Activated CD8-positive, alpha-beta memory T cell treated with anti-CD3 and anti-CD28 coated beads for 48 hours (primary cell): ENCODE measurements around the gene LHFPL2.

Source experiments
- DNase-seq, 3 experiments: peaks; one replicate each; pipeline ENCODE4 v3.0.0-alpha.2; 2020; ENCODE audit warnings: low read depth in 2 of 3, low spot score in 2 of 3

The LHFPL2 gene

GRCh38 chr5:78526049-78526525 is 122.5 kb downstream of the LHFPL2 start:
- DNase-seq, result no peak

GRCh38 chr5:78523314-78524193 is 125.0 kb downstream of the LHFPL2 start:
- no peak for DNase-seq

DNA sequence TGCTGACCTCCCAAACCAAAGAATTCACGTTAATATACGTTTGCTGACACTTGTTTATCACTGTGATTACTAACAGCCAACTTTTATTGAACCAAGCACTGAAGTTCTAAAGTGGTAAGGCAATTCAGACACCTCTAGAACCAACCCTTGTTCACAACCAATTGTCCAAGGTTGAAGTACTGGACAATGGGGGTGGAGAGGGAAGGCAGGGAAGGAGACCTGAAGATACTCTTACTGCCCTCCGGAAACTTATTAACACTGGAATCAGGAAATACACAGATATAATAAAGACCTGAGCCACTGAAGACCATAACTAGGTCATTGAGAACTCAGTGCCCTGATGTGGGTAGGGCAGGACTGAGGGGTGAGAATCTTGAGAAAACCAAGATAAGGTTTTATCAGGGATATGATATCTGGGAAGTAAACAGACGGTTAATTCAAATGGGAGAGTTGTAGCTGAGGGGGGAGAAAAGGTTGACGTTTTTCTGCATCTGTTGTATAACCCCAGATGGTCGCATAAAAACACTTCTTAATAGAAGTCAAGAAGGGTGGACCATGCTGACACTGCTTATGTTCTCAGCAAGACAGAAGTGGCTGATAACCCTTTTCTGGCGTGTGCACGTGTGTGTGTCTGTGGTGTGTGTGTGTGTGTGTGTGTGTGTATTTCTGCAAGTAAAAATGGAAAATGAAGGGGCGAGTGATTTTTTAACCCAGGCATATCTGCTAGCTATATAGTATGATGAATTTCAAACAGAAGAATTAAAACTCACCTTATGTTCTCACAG is 125.9 kb downstream of the LHFPL2 start:
- no peak for DNase-seq

DNA sequence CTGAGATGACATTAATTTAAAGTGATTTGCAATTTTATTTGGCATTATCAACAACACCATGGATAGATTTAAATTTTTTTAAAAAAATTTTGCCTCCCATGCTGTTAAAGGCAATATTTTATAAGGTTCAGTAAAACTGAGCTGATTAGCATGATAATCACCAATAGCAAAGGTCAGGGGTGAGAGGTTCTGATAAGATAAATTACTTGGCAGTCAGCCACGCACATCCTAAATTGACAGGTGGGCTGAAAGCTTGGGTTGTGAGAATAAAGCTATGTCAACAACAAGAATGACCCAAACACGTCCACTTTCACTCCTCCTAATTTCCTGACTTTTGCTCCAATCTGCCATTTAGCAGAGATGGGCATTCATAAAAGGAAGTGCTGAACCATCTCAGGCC is 127.1 kb downstream of the LHFPL2 start:
- DNase-seq, result no peak

- no peak for DNase-seq
Observed at GRCh38 chr5:78519198-78519941, 129.2 kb downstream of the LHFPL2 start.

GRCh38 chr5:78518365-78519197 is 130.0 kb downstream of the LHFPL2 start:
- DNase-seq, result no peak

DNA sequence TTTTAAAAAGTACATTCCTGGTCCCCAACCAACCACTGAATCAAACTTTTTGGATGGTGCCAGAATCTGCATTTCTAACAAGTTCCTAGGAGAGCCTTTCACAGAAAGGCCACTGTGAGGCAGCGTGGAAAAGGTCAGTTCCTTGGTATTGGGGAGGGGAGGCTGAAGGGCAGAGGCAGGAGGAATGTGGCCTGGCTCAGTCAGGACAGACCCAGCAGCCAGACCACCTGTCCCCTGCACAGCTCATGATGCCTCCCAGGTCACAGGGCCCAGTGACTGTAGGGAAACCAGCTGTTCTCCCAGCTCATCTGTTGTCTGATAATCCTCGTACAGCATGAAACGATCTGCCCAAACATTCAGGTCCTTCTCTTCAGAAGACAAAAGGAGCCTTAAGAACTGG is 132.9 kb downstream of the LHFPL2 start:
- DNase-seq, result no peak

DNA sequence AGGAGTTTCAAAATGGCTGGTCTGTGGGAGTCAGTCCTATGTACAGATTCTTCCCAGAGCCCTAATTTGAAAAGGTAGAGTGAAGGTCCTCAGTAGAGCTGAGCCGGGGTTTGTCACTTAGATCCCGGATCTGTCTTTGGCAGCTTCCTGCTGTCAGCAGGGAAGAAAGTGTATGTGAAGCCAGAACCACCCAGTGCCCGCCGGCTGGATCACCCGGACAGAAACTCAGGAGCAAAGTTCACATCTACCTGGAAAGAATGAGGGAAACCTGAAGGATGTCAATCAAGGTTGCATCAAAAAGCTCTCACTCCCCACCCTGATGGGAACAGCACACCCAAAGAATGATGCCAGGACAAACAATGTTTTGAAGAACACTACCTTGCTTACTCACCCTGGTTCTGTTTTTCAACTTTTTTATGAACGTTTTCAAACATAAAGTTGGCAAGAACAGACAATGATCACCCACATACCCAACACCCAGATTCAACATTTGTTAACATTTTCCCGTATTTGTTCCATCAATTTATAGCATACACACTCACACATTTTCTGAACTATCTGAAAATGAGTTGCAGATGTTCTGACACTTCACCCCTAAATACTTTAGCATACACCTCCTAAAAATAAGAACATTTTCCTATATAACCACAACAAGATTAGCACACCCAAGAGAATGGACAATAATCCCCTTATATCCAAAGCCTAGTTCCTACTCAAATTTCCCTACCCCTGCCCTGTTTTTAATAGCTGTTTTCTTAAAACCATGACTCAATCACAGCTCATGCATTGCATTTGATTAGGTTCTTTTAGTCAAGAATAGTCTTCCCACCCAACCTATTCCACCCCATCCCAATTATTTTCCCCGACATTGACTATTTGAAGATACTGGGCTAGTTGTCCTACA is 133.9 kb downstream of the LHFPL2 start:
- DNase-seq, result no peak

DNA sequence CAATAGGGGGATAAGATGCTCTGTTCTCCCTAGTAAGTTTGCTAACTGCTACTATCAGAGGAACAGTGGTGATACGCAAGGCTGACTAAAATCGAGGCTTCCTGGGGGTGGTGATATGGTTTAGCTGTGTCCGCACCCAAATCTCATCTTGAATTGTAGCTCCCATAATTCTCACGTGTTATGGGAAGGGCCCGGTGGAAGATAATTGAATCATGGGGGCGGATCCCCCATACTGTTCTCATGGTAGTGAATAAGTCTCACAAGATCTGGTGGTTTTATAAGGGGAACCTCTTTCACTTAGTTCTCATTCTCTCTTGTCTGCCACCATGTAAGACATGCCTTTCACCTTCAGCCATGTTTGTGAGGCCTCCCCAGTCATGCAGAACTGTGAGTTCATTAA is 135.1 kb downstream of the LHFPL2 start:
- no peak for DNase-seq

- DNase-seq, result no peak
Observed at GRCh38 chr5:78512435-78512834, 136.1 kb downstream of the LHFPL2 start.

DNA sequence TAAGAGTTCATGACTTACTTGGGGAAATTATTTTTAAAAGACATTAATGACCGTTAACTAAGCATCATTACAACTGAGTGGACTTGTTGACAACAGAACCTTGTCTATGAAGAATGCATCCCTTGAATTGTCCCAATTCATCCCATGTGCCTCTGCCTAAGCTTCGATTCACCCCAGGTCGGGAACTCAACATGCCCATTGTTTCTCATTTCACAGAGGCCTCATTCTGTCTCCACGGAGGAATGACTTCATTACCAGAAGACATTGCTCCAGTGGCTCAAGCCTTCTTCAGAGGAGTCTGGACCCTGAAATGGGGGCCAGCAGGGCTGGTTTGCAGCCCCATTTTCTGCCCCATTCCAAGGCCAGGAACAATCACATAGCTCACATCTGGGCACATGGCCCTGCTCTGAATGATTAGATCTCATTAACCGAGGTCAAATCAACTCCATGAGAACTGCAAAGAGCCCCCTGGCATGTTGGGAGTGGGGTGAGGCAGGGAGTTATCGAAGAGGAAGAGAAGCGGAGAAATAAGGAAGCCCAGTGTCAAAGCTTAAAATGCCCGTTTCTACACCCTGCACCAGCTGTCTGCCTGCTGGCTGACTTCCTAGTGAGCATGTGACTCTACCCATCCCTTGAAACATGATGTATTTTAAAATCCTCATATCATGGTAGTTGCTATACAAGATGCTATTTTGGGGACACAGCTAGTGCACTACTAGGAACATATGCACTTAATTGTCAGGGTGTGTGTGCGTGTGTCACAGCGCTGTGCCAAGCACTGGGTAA is 137.3 kb downstream of the LHFPL2 start:
- no peak for DNase-seq

GRCh38 chr5:78509884-78510769 is 138.4 kb downstream of the LHFPL2 start:
- DNase-seq, result peak in 2 of 3 experiments; percentile 3 to 10

DNA sequence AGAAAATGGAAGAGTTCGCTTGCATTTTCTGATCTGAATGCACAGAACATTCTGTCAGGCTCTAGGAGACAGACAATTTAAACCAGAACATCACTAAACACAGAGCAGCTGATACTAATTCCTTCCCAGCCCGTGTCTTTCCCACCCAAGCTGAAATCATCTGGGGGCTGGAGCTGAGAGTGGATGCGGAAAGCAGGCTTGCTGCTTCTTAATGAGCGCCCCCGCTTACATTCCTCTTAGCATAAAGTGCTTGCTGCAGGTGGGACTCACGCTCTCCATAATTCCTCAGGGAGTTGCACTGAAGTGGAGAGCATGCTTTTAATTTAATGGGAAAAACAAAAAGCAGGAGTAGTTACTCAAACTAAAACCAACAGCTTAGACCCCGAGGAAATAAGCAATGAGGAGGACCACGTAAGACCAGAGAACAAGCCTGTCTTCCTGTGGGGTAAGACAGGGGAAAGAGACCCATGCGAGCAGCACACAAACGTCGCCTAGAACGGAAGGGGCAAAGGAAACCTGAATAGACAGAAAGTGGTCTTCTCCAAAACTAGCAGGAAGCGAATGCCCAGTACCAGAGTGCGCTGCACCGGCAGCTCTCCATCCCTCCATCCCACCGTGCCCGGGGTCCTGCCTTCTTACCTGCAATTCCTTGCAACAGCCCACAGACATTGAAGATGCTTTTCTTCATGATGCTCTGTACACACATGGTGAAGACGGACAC is 139.3 kb downstream of the LHFPL2 start:
- no peak for DNase-seq

DNA sequence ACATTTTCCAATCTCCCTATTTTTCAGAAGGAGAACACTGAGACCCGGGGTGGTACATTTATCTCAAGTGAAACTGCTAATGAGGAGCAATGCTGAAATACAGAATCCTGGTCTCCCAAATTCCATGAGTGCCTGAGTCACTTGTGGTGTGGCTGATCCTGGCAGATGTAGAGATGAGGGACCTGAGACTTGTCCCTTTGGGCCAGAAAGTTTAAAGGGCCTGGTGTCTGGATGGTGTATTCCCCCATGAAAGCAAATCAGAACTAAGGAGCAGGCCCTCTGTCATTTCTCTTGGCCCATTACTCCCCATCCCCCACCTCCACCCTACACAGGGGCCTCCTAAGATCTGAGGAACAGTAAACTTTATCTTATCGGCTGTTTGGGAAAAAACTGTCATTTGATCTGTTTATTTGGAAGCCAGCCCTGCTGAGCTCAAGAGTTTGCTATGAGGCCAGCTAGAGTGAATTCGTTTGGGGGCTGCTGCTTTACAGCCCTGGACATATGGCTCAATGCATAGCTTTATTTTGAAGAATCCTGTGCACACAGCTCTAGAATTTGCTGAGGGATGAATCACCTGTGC is 140.3 kb downstream of the LHFPL2 start:
- DNase-seq, result no peak

DNA sequence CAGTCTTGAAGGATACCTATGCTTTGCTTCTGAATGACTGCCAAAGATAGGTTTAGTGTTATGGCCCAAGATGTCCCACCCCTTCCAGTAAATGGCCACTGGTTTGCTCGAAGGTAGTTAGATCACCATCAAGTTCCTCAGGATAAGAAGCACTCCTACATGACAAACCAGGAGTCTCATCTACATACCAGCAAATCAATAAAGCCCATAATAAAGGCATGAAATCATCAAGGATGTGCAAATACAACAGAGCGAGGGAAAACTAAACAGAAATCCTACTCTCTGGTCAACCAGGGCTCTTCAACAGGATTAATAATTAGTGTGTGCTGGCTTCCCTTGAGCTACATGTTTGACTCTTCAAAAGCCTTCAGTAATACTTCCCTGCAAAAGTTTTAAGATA is 141.0 kb downstream of the LHFPL2 start:
- DNase-seq, result no peak

- no peak for DNase-seq
Observed at GRCh38 chr5:78506261-78507024, 142.1 kb downstream of the LHFPL2 start.
